Fibroblast of pulmonary artery (primary cell): Measurements from ENCODE around the gene TFPI.

Experiments used
- DNase-seq: peaks from one replicate; pipeline ENCODE4 v3.0.0-alpha.2; 2010; ENCODE audit warnings: low read depth
- H3K4me3 ChIP-seq: replicated peaks from 2 replicates; pipeline ENCODE4 v1.5.1; 2011; ENCODE audit warnings: low read depth, mild to moderate bottlenecking, control low read depth, low read length, moderate library complexity
- TF ChIP-seq, protein P1 (sequence below): IDR thresholded peaks from 2 replicates; pipeline ENCODE4 v1.5.1; 2011; ENCODE audit warnings: mild to moderate bottlenecking, control low read depth, low read length, inconsistent platforms; ENCODE audit errors: missing control alignments

The TFPI gene

DNA sequence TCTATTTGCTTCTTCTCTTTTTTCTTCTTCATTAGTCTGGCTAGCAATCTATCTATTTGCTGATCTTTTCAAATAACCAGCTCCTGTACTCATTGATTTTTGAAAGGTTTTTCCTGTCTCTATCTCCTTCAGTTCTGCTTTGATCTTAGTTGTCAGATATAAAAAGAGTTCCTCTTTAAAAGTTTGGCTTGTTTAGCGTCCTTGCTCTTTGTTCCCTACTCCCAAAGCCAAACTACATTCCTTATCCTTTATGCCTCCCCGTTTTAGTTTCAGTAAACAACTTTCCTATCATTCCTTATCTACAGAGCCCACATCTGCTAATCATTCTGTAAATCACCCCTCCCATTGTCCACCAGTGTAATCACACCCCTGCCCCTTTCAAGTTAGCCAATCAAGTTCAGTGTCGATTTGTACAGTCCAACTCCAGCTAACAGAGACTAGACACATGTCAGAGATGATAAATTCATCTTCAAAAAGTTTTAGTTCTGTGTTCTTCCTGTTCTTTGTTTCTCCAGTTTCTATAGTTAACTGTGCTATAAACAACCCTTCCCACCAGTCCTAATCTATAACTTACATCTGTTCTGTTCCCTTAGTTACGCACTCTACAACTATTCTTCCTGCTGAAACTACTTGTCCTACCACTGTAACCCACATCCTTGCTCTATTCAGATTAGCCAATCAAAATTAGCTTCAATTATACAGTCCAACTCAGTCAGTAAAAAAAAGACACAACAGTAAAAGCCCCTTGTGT lies 44.4 kb downstream of the TFPI start:
- no peak overlapping the region for H3K4me3 ChIP-seq
- DNase-seq = no peak
- TF ChIP-seq, protein P1, sequence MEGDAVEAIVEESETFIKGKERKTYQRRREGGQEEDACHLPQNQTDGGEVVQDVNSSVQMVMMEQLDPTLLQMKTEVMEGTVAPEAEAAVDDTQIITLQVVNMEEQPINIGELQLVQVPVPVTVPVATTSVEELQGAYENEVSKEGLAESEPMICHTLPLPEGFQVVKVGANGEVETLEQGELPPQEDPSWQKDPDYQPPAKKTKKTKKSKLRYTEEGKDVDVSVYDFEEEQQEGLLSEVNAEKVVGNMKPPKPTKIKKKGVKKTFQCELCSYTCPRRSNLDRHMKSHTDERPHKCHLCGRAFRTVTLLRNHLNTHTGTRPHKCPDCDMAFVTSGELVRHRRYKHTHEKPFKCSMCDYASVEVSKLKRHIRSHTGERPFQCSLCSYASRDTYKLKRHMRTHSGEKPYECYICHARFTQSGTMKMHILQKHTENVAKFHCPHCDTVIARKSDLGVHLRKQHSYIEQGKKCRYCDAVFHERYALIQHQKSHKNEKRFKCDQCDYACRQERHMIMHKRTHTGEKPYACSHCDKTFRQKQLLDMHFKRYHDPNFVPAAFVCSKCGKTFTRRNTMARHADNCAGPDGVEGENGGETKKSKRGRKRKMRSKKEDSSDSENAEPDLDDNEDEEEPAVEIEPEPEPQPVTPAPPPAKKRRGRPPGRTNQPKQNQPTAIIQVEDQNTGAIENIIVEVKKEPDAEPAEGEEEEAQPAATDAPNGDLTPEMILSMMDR = no peak

DNA sequence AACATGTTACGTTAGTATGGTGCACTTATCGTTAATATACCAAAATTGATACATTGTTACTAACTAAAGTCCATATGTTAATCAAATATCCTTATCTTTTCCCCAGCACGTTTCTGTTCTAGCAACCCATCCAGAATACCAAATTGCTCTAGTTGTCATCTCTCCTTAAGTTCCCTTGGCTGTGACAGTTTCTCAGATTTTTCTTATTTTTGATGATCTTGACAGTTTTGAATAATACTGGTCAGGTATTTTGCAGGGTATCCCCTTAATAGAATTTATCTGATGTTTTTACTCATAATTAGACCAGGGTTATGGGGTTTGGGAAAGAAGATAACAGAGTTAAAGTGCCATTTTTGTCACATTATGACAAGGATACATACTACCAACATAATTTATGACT lies 47.8 kb downstream of the TFPI start:
- DNase-seq = no peak
- TF ChIP-seq, protein P1 = no peak
- no peak overlapping the region for H3K4me3 ChIP-seq

DNA sequence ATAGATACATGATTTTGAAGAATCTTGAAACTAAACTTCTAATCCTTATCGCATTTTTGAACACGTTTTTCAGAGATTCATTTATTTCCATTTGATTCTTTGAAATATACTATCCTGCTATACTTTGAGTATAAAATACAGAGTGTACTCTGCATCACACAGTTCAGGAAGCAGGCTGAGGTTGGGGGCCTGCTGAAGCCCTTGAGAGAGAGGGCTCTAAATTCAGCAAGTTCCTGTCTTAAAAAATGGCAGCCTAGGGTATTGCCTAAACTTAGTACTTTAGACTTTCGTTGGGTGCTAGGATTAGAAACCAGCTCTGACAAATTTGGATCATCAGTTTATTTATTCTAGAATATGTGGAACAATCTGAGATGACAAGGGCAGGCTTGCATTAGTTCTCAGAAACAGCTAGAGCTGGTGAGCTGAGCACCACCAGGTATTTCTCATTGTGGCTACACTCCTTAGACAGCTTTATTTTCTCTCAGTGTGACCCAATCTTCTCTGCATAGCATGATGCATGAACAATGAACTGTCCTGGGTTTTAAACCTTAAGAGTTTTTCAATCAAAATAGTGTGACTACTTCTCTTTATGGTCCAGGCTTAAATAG lies 49.1 kb downstream of the TFPI start:
- DNase-seq = no peak
- TF ChIP-seq, protein P1 = no peak
- no peak overlapping the region for H3K4me3 ChIP-seq

DNA sequence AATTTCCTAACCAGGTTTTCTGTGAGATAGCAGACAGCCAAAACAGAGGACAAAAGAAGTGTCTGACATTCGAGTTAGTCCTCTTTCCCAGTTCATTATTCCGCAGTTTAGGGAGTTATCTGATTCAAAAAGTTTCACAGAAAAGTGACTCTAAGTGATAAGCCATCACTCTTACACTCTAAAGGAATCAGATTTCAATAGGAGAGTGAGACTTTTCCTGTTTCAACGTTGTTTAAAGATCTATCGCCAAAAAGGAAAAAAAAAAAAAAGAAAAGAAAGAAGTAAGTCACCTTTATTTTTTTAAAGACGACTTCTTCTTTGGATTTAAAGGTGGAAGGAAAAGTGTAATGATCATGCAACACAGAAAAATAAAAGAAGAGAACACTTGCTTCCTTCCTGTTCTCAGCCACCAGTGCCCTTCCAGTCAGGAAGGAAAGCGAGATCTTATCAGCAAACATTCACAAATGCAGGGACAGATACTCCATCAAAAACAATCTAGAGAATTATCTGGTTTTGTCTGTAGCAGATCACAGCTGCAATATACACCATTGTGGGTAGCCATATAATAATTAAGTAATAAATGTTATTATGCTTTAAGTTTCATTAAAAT lies 49.8 kb downstream of the TFPI start:
- no peak for DNase-seq
- no peak overlapping the region for H3K4me3 ChIP-seq
- TF ChIP-seq, protein P1 = no peak

DNA sequence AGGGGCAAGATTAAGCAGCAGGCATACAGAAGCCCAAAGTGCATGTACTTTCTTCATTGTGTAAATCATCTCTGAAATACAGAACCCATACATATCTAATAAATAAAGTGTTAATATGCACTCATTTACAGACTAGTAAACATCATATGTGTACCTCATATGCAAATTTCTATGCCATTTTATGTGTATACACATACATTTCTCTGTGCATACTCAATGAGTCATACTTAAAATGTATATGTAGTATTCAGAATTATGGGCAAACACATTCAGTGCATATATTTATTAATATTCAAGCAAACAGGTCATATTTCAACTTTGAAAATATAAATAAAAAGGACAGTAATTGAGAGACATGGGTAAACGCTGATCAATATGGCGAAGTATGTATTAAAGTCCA lies 50.5 kb downstream of the TFPI start:
- H3K4me3 ChIP-seq = no peak overlapping the region
- TF ChIP-seq, protein P1 = no peak
- no peak for DNase-seq

DNA sequence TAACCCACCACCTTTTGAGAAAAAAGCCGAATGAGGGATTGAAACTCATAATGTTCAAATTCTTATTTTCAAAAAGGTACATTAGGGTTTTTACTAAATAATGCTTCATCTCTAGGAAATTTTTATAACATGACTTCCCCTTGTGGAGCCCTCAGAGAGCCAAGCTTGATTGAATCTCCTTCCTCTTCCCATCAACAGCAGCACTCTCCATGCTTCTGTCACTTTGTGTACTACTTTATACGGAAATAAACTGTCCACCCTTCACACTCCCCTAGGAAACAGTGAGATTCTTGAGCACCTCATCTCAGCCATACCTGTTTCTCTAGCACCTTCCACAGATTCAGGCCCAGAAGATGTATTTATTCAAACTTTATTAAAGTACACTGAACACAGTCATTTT lies 51.8 kb downstream of the TFPI start:
- TF ChIP-seq, protein P1 = no peak
- H3K4me3 ChIP-seq = no peak overlapping the region
- no peak for DNase-seq
